ENCODE measurements around the gene ADAM12. TPM values are rescaled to one million over a fixed set of nuclear protein-coding genes. Genes with fewer than 3 reads are reported as not detected.

Gene ADAM12
- total and polyA plus RNA-seq, 12 donors: 0.08 to 3.9 (median 0.53) TPM

DNA sequence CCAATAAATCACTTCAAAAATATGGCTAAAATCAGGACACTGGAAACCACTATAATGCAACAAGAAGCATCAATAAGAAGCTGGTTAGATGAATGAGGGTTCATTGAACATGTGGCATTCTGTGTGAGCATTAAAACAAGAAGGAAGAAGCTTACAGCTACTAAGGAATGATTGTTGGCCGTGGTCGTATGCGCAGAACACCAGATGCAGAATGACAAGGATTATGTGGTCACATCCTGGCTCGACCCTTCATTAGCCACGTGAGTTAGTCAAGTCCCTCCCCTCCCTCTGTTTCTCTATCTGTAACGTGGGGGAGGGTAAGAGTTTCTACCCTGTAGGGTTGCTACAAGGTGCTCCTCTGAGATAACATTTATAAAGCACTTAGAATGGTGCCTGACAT lies 174.3 kb downstream of the ADAM12 start:
- Histone ChIP-seq H3K4me1 (replicated peaks in 1 of 2) (no peaks in the 10 kb centered on the region), H3K27ac (no peak overlapping the region), H3K9me3 (replicated peaks in 1 of 3) (no peaks in the 10 kb centered on the region), H3K36me3 (replicated peaks in 1 of 2) (no peaks in the 10 kb centered on the region), H3K27me3 (peaks cover 12% of the 10 kb centered on the region), H3K4me3 (no peak overlapping the region)
- intact Hi-C loops (cut with DNase I): no loop called here
- no peak for DNase-seq
- 64 to 75% (median 73%) methylated on average over 6 of the region's 6 CpGs for WGBS, 4 donors
- TF ChIP-seq, protein P1, sequence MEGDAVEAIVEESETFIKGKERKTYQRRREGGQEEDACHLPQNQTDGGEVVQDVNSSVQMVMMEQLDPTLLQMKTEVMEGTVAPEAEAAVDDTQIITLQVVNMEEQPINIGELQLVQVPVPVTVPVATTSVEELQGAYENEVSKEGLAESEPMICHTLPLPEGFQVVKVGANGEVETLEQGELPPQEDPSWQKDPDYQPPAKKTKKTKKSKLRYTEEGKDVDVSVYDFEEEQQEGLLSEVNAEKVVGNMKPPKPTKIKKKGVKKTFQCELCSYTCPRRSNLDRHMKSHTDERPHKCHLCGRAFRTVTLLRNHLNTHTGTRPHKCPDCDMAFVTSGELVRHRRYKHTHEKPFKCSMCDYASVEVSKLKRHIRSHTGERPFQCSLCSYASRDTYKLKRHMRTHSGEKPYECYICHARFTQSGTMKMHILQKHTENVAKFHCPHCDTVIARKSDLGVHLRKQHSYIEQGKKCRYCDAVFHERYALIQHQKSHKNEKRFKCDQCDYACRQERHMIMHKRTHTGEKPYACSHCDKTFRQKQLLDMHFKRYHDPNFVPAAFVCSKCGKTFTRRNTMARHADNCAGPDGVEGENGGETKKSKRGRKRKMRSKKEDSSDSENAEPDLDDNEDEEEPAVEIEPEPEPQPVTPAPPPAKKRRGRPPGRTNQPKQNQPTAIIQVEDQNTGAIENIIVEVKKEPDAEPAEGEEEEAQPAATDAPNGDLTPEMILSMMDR (IDR thresholded peaks at IDR 0.05): no peak
- no peak for TF ChIP-seq POLR2A (IDR thresholded peaks at IDR 0.05)

- no peak overlapping the region for H3K4me3 ChIP-seq
- H3K4me1 ChIP-seq (replicated peaks in 1 of 2): no peaks in the 10 kb centered on the region
- intact Hi-C loops (cut with DNase I): no loop called here
- no peak overlapping the region for H3K27ac ChIP-seq
- 92 to 98% (median 96%) methylated on average over 2 of the region's 2 CpGs for WGBS, 4 donors
- H3K27me3 ChIP-seq: peaks cover 12% of the 10 kb centered on the region
- TF ChIP-seq, protein P1 (IDR thresholded peaks at IDR 0.05): no peak
- no peak for TF ChIP-seq POLR2A (IDR thresholded peaks at IDR 0.05)
- H3K36me3 ChIP-seq (replicated peaks in 1 of 2): no peaks in the 10 kb centered on the region
- no peaks in the 10 kb centered on the region for H3K9me3 ChIP-seq (replicated peaks in 1 of 3)
- DNase-seq: no peak
These were observed 175.5 kb downstream of the ADAM12 start for GRCh38 chr10:126212738-126213137.

- intact Hi-C loops (cut with DNase I): no loop called here
These were observed 178.1 kb downstream of the ADAM12 start for GRCh38 chr10:126210051-126210651.

DNA sequence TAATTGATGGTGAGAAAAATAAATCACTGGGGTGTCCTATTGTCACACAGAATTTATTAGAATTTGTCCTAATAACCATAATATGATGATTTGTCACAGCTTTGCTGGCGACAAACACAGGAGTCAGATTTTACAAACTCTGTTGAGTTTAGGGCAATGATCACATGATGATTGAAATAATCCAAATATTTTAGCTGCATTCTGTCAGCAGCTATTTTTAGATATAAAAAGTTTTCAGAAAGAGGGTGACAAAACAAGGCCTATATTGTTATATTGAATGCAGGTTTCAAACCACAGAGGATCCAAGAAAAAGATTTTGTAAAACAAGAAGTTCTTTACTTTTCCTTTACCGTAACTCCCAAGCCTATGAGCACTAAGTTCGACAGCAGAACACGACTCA lies 178.8 kb downstream of the ADAM12 start:
- Histone ChIP-seq H3K4me1 (replicated peaks in 1 of 2) (no peaks in the 10 kb centered on the region), H3K4me3 (no peak overlapping the region), H3K36me3 (replicated peaks in 1 of 2) (no peaks in the 10 kb centered on the region), H3K9me3 (replicated peaks in 1 of 3) (no peaks in the 10 kb centered on the region), H3K27ac (no peak overlapping the region), H3K27me3 (peaks cover 12% of the 10 kb centered on the region)
- WGBS, 4 donors: 65 to 68% (median 67%) methylated on average over 4 of the region's 4 CpGs
- TF ChIP-seq POLR2A (IDR thresholded peaks at IDR 0.05): no peak
- TF ChIP-seq, protein P1 (IDR thresholded peaks at IDR 0.05): no peak
- DNase-seq: no peak
- intact Hi-C loops (cut with DNase I): no loop called here

More at GRCh38 chr10:126210051-126210651, 178.1 kb downstream of the ADAM12 start:
- H3K27me3 ChIP-seq: peaks cover 12% of the 10 kb centered on the region
- H3K4me1 ChIP-seq (replicated peaks in 1 of 2): no peaks in the 10 kb centered on the region
- no peak overlapping the region for H3K4me3 ChIP-seq
- no peak overlapping the region for H3K27ac ChIP-seq
- no peaks in the 10 kb centered on the region for H3K9me3 ChIP-seq (replicated peaks in 1 of 3)
- no peaks in the 10 kb centered on the region for H3K36me3 ChIP-seq (replicated peaks in 1 of 2)
- no peak for TF ChIP-seq POLR2A (IDR thresholded peaks at IDR 0.05)
- TF ChIP-seq, protein P1 (IDR thresholded peaks at IDR 0.05): no peak
- 83 to 92% (median 89%) methylated on average over 10 of the region's 10 CpGs for WGBS, 4 donors
- DNase-seq: no peak

Measured in adrenal gland (tissue), 12 donors.